GM23338 (cell line): ENCODE data around the gene TMEM221. TPM values are rescaled to one million over a fixed set of nuclear protein-coding genes. Genes with fewer than 3 reads are reported as not detected.
A peak's percentile ranks its signal among the peaks of the same experiment; 100 is the strongest.

ENCODE experiments used
- ATAC-seq: fragments of 200-7000 bp; cut with Tn5 transposase; 3 replicates; pipeline ENCODE4 v1.9.1; 2020
- DNase-seq: peaks from one replicate; pipeline ENCODE4 v3.0.0-alpha.2; 2015; ENCODE audit warnings: low spot score
- H2AFZ ChIP-seq: fragments of 200-600 bp; sonication (generic); 2 replicates; pipeline ENCODE4 v1.8.0; 2016; ENCODE audit warnings: antibody characterized with exemption, mild to moderate bottlenecking, moderate library complexity
- H3F3A ChIP-seq: fragments of 200-600 bp; sonication (generic); replicated peaks from 2 replicates; pipeline ENCODE4 v1.8.0; 2017; ENCODE audit warnings: antibody characterized with exemption, mixed run types, low read depth
- H3K27ac ChIP-seq: fragments of 200-600 bp; sonication (generic); 2 replicates; pipeline ENCODE4 v1.6.1; 2016; ENCODE audit warnings: low read depth
- H3K27me3 ChIP-seq: fragments of 200-600 bp; sonication (generic); 2 replicates; pipeline ENCODE4 v1.8.0; 2016; ENCODE audit warnings: mild to moderate bottlenecking, mixed run types, moderate library complexity; ENCODE audit not compliant: insufficient read depth
- H3K36me3 ChIP-seq: fragments of 200-600 bp; sonication (generic); 2 replicates; pipeline ENCODE4 v1.8.0; 2016; ENCODE audit warnings: mild to moderate bottlenecking; ENCODE audit not compliant: insufficient read depth
- H3K4me1 ChIP-seq: fragments of 200-600 bp; sonication (generic); 2 replicates; pipeline ENCODE4 v1.8.0; 2016; ENCODE audit warnings: mild to moderate bottlenecking, moderate library complexity; ENCODE audit not compliant: insufficient read depth
- H3K4me2 ChIP-seq: fragments of 200-600 bp; sonication (generic); 2 replicates; pipeline ENCODE4 v1.7.1; 2017; ENCODE audit warnings: mixed run types
- H3K4me3 ChIP-seq: fragments of 200-600 bp; sonication (generic); 2 replicates; pipeline ENCODE4 v1.6.1; 2016; ENCODE audit warnings: mixed run types
- H3K79me2 ChIP-seq: fragments of 200-600 bp; sonication (generic); replicated peaks from 2 replicates; pipeline ENCODE4 v1.8.0; 2017; ENCODE audit warnings: mild to moderate bottlenecking; ENCODE audit not compliant: insufficient read depth
- H3K9me2 ChIP-seq: fragments of 200-600 bp; sonication (generic); 2 replicates; pipeline ENCODE4 v1.8.0; 2017; ENCODE audit not compliant: insufficient read depth
- H4K20me1 ChIP-seq: fragments of 200-600 bp; sonication (generic); replicated peaks from 2 replicates; pipeline ENCODE4 v1.8.0; 2017; ENCODE audit warnings: mild to moderate bottlenecking; ENCODE audit not compliant: insufficient read depth
- H3K27ac Mint-ChIP-seq: 2 replicates; pipeline ENCODE4 v1.8.0; 2020; ENCODE audit warnings: inconsistent platforms, mild to moderate bottlenecking, moderate library complexity, mixed read lengths
- H3K27me3 Mint-ChIP-seq: 3 replicates; pipeline ENCODE4 v1.8.0; 2022; ENCODE audit warnings: low read depth, mild to moderate bottlenecking, moderate library complexity, mixed read lengths, inconsistent platforms; ENCODE audit not compliant: insufficient read depth, poor library complexity
- H3K36me3 Mint-ChIP-seq: 3 replicates; pipeline ENCODE4 v1.8.0; 2021; ENCODE audit warnings: low read depth, mild to moderate bottlenecking, inconsistent platforms, moderate library complexity, mixed read lengths
- H3K4me1 Mint-ChIP-seq: 3 replicates; pipeline ENCODE4 v1.8.0; 2020; ENCODE audit warnings: mild to moderate bottlenecking, inconsistent platforms, mixed read lengths
- H3K4me3 Mint-ChIP-seq: 3 replicates; pipeline ENCODE4 v1.8.0; 2021; ENCODE audit warnings: moderate library complexity, mild to moderate bottlenecking, inconsistent platforms, mixed read lengths
- H3K9me3 Mint-ChIP-seq: 3 replicates; pipeline ENCODE4 v1.8.0; 2020; ENCODE audit warnings: moderate library complexity, mild to moderate bottlenecking, inconsistent platforms, mixed read lengths
- CTCF ChIP-seq, 2 experiments: fragments of 200-600 bp in 1 of 2; sonication (generic) in 1 of 2; conservative IDR thresholded peaks; 2 replicates each; pipeline versions ENCODE4 v1.5.1 to v1.6.1; 2016 to 2017; ENCODE audit warnings: antibody characterized with exemption in 2 of 2, low read depth in 2 of 2, mild to moderate bottlenecking in 2 of 2, moderate library complexity in 1 of 2
- ETS1 ChIP-seq: IDR thresholded peaks from 2 replicates; pipeline ENCODE4 v1.6.1; 2016; ENCODE audit warnings: antibody characterized with exemption
- JUNB ChIP-seq: IDR thresholded peaks from one replicate; pipeline ENCODE4 v1.6.1; 2016; ENCODE audit warnings: antibody characterized with exemption; ENCODE audit not compliant: unreplicated experiment
- ZNF462 ChIP-seq: fragments of 250-450 bp; sonication (Bioruptor Pico); IDR thresholded peaks from 2 replicates; pipeline ENCODE4 v1.5.0; 2020; ENCODE audit warnings: mild to moderate bottlenecking, moderate library complexity
- polyA plus RNA-seq: library from polyadenylated mRNA; unstranded; fragments of >200 nt; fragmentation: Nextera tagmentation; extraction: Ambion mirVana; gene quantifications from 2 replicates; pipeline ENCODE4 v1.2.1, GENCODE V29; 2016
- total RNA-seq: library from RNA; depleted of rRNA; stranded (reverse); fragments of >200 nt; shearing (Covaris generic); gene quantifications from 2 replicates; pipeline ENCODE4 v1.2.3, GENCODE V29; 2014

The TMEM221 gene
- total and polyA plus RNA-seq, 2 experiments from 2014 or later, result 0.40 to 0.90 TPM

- TF ChIP-seq ETS1 (no peak), ZNF462 (CRISPR knock-in tag) (no peak)
These were observed 49.5 kb downstream of the TMEM221 start (continued) for GRCh38 chr19:17398902-17399527.

- no peak overlapping the region for H3K4me2 ChIP-seq
- H3K27ac Mint-ChIP-seq, result peak overlapping the region; percentile 77
These were observed 53.5 kb downstream of the TMEM221 start for GRCh38 chr19:17394891-17395415.

More at GRCh38 chr19:17394891-17395415, 53.5 kb downstream of the TMEM221 start:
- Mint-ChIP-seq H3K9me3 (peaks cover 2% of the 10 kb centered on the region; the same call in 1 of the 3 replicates), H3K27me3 (peaks cover 17% of the 10 kb centered on the region), H3K36me3 (no peaks in the 10 kb centered on the region; the same call in 2 of the 3 replicates), H3K4me3 (peak overlapping the region; percentile 56), H3K4me1 (peaks cover 10% of the 10 kb centered on the region)
- Histone ChIP-seq H3F3A (peaks cover 17% of the 10 kb centered on the region), H3K27me3 (peaks cover 1% of the 10 kb centered on the region; the same call in 1 of the 2 replicates), H3K9me2 (no peaks in the 10 kb centered on the region), H2AFZ (no peak overlapping the region), H3K4me1 (0 out of 2 replicates have a peak, but pooled peaks cover 9% of the 10 kb centered on the region), H3K27ac (no peak overlapping the region), H3K36me3 (no peaks in the 10 kb centered on the region), H3K4me3 (no peak overlapping the region), H3K79me2 (no peaks in the 10 kb centered on the region), H4K20me1 (no peaks in the 10 kb centered on the region; the same call in 1 of the 2 replicates)
- TF ChIP-seq CTCF (conservative IDR thresholded peaks at IDR 0.05; ENCODE audit: low read depth in 2 of 2) (peak; percentile 85 to 93), ETS1 (peak; percentile 47; the same call in 1 of the 2 replicates), JUNB (no peak)
- ATAC-seq, result peak; percentile 40
- peak; percentile 97 for DNase-seq
